ENCODE results near the gene NFE2L2.

DNA sequence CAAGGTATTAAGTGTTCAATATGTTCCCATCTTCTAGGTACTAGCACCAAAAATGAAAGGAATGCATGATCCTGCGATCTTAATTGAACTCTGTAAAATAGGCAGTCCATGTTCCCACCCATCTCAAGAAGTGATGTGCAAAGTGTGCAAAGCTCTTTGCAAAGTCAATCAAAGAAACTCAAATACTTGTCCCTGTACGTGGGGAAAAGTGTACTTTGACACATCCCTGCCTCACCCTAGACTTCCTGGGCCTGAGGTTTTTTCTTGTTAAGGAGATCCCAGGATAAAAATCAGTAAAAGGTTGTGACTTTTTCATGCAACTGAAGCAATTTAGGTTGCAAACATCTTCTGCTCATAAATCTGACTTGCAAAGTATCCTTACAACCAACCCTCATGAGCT, 26.6 kb downstream of the NFE2L2 start:
- TF ChIP-seq, protein P1, sequence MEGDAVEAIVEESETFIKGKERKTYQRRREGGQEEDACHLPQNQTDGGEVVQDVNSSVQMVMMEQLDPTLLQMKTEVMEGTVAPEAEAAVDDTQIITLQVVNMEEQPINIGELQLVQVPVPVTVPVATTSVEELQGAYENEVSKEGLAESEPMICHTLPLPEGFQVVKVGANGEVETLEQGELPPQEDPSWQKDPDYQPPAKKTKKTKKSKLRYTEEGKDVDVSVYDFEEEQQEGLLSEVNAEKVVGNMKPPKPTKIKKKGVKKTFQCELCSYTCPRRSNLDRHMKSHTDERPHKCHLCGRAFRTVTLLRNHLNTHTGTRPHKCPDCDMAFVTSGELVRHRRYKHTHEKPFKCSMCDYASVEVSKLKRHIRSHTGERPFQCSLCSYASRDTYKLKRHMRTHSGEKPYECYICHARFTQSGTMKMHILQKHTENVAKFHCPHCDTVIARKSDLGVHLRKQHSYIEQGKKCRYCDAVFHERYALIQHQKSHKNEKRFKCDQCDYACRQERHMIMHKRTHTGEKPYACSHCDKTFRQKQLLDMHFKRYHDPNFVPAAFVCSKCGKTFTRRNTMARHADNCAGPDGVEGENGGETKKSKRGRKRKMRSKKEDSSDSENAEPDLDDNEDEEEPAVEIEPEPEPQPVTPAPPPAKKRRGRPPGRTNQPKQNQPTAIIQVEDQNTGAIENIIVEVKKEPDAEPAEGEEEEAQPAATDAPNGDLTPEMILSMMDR (IDR thresholded peaks at IDR 0.05): no peak
- TF ChIP-seq EP300 (IDR thresholded peaks at IDR 0.05): no peak

All from sigmoid colon (tissue), 4 donors.